DMS 273 treated with DMSO at 0.1 percent for 48 hours (cell line): Measurements from ENCODE around the gene CBARP.
A peak's percentile ranks its signal among the peaks of the same experiment; 100 is the strongest.
"Not testable (repeated sequence)": the region's sequence is repeated elsewhere in the genome, so short reads cannot be mapped to it uniquely, and the experiment has no call there.

ENCODE experiments used
- DNase-seq: peaks from one replicate; lab custom pipeline; 2025; lab: John Stamatoyannopoulos, UW

Gene CBARP

DNA sequence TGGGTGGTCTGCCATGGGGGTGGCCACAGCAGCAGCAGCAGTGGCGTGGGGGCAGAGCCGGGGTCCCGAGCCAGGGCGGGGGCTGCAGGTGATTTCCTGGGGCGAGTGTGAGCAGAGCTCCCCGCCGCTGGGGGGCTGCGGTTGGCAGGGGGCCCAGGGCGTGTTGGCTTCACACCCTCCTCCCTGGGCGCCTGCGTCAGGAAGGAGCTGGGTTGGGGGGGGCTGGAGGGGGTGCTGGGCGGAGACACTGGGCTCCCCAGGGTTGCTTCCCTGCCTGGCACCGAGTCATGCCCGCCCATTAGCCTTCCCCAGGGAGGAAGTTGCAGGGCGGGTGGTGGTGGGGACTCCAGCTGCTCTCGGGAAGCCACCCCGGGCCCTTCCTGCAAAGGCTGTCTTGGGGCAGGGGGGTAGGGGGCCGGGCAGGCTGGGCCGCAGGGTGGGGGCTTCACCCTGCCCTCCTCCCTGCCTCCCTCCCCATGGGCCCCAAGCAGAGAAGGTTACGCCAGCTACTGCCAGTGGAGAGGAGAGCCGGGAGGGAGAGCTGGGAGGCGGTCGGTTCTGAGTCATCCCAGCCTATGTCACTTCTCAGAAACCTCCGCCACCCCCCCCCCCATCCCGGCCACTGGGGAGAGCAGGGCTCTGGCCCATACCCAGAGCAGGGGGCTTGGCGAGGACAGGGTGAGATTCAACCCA, 15.2 kb upstream of the CBARP start:
- DNase-seq = no peak

GRCh38 chr19:1252221-1252820, 14.5 kb upstream of the CBARP start:
- no peak for DNase-seq

DNA sequence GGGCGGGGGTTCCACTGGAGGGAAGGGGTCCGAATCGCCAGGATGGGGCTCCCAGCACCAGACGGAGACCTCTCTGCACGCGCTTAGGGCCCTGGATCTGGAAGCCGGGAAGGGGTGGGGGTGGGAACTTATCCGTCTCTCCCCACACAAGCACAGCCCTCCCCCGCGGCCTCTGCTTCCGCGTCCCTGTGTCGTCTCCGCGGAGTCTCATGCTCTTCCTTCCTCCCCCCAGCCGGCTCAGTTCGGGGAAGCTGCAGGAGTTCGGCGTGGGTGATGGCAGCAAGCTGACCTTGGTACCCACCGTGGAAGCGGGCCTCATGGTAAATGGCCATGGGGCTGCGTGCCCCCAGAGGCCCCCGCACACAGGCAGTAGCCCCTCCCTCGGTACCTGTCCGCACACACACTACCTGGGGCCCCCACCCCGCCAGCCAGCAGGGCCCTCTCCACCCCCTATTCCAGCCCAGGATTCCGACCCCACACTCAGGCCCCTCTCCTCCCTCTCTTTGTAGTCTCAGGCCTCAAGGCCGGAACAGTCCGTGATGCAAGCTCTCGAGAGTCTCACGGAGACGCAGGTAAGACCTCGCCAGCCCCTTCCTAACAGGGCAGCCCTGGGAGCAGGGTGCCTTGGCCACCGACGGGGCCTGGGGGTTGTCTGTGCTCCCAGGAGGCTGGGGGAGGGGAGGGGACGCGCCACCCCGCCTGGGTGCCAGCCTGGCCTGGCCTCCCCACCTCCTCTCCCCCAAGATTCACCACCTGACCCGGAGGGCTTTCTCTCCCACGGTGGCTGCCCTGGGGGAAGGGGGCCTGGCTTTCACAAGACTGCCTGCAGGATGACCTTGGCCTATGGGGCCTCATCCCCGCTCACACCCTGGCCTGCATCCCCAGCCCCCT, 13.8 kb upstream of the CBARP start:
- DNase-seq = no peak

- no peak for DNase-seq
These were observed 12.8 kb upstream of the CBARP start for GRCh38 chr19:1250437-1251260.

GRCh38 chr19:1249990-1250436, 12.2 kb upstream of the CBARP start:
- DNase-seq = no peak

- peak; percentile 73 for DNase-seq
These were observed 11.6 kb upstream of the CBARP start for GRCh38 chr19:1249298-1249989.

DNA sequence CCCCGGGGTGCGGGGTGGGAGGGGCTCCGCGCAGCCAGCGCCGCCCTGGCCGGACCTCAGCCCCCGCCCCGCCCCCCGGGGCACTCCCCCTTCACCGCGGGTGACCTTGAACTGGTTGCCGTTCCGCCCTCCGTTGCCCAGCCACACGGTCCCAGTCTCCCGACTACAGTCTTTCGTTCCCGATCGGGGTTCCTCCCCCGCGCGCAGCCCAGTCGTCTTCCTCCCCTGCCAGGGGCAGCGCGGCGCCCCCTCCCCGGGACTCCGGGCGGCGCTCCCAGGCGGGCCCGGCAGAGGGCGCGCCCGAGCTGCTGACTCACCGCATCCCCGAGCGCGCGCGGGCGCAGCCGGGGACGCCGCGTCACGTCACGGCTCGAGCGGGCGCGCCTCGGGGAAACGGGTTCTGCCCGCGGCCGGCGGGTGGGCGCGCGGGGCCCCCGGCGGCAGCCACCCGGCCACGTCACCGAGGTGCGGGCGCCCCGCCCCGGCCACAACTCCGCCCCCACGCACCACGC, 11.0 kb upstream of the CBARP start:
- DNase-seq = peak; percentile 55

DNA sequence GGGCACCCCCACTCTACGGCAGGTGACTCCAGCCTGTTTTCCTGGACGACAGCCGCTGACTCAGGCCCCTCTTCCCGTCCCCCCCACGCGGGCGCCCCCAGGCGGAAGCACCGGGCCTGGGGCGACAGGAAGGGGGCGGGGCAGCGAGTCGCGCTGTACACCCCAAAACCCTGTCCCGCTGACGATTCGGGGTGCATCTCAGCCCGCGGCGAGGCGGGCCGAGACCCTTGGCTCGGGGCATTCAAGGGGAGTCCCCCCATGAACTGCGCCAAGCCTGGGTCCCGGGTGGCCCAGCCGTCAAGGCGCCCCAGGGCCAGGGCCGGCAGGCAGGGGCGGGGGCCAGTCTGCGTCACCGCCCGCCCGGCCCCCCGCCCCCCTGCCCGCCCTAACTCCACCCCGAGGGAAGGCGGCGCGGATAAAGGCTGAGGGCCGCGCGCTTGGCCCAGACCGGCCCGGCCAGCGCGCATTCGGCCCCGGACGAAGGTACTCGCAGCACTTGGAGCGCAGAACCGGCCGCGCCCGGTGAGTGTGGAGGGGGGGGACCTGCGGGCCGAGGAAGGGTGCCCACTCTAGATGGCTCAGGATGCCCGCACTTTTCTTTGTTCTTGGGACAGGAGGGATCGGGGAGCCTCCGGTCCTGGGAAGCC, 10.5 kb upstream of the CBARP start, which contains the start of gene MIDN:
TSS of gene MIDN (plus strand) at position 445 of the 647 bp plus-strand sequence. CDS start 1,714 bp downstream, outside the sequence.
- DNase-seq = peak; percentile 55

DNA sequence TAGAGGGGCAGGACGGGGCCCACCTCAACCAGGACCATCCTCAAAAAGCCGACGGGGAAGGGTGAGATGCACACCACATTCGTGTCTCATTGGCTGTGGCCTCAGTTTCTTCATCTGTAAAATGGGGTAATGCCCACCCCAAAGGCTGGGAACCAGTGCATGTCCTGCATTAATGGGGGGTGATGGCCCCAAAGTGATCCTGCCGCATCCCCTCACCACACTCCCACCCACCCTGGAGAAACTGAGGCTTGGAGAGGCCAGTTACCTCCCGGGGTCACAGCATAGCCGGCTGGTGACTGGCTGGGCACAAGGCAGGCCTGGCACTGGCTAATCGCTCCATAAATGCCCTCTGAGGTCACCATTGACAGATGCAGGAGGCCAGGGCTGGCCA, 9.9 kb upstream of the CBARP start:
- no peak for DNase-seq

DNA sequence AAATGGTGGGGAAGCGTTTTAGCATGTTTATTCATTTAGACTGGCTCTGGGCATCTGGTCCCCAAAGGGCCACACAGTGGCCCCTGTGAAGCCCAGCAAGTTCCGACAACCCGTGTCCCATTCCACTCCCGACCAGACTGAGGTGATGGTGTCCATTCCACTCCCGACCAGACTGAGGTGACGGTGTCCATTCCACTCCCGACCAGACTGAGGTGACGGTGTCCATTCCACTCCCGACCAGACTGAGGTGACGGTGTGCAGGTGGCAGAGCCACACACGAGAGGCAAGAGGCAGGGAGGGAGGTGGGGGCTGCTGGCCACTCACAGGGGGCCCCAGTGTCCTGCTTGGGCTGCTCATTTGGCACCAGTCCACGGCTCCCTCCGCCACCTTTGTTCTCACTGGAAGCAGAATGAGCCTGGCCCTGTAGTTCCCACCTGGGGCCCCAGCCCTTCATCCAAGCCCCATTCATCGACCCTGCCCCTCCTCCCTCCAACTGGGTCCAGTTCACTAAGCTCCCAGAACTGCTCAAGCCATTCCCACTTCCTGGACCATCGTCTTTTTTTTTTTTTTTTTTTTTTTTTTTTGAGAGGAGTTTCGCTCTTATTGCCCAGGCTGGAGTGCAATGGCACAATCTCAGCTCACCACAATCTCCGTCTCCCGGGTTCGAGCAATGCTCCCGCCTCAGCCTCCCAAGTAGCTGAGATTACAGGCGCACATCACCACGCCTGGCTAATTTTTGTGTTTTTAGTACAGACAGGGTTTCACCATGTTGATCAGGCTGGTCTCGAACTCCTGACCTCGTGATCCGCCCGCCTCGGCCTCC, 8.7 kb upstream of the CBARP start:
- DNase-seq = not testable (repeated sequence)

DNA sequence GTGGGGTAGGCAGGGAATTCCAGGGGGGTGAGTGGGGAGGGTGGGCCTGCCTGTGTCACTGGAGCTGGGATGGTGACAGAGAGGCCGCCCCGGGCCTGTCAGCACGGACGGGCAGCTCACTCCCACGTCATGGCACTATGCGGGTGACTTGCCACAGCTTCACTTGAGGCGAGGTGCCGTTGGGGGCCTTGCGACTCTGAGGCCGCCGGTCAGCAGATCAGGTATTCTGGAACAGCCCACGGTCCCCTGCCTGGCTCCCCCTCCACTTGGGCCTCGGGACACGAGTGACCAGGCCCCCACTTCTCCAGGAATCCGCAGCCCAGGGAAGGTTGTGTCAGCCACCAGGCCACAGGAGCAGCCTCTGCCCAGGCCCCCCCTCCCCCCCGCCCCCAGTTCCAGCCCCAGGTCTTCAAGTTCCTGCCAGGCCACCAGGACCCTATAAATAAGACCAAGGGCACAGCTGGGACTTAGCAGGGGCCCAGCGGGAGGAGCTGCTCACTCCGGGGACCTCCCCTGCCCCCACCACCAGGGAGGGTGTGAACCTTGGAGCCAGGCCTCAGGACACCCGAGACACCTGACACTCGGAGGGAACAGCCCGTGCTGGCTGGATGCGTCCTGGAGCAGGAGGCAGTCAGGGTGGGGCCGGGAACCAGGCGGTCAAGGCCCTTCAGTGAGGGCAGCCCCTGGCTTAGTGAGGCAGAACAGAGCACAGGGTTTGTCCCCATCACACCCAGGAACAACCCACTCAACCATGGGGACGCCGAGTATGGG, 7.9 kb upstream of the CBARP start:
- no peak for DNase-seq

DNA sequence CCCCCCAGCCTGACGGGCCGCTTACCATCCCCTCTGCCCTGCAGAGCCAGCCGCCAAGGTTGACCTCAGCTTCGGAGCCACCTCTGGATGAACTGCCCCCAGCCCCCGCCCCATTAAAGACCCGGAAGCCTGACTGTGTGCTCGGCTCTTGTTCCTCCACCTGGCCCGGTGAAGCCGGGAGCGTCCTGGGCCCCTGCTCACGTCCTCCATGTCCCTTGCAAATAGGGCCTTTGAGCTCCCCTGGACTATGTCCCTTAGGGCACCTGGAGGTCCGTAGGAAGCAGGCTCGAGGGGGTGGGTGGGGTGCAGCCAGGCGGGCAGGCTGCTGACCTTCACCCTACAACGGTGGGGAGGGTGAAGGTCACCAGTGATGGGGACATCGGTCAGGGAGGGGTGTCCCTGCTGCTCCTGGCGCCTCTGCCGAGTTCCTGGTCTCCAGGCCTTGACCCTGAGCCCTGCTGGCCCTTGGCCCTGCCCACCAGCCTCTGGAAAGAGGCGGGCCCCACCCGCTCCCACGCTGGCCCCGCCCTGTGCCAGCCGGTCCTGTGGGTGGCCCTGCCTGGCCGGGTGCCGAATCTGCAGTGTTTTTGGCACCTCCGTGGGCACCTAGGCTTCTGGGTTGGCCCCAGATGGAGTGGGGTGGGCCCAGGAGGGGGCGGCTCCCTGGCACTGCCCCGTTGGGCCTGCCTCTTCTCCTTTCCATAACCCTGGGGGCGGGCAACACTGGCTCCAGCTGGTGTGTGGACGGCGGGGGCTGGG, 7.1 kb upstream of the CBARP start:
- DNase-seq = no peak

GRCh38 chr19:1243768-1244692, 6.2 kb upstream of the CBARP start:
- DNase-seq = peak; percentile 61

DNA sequence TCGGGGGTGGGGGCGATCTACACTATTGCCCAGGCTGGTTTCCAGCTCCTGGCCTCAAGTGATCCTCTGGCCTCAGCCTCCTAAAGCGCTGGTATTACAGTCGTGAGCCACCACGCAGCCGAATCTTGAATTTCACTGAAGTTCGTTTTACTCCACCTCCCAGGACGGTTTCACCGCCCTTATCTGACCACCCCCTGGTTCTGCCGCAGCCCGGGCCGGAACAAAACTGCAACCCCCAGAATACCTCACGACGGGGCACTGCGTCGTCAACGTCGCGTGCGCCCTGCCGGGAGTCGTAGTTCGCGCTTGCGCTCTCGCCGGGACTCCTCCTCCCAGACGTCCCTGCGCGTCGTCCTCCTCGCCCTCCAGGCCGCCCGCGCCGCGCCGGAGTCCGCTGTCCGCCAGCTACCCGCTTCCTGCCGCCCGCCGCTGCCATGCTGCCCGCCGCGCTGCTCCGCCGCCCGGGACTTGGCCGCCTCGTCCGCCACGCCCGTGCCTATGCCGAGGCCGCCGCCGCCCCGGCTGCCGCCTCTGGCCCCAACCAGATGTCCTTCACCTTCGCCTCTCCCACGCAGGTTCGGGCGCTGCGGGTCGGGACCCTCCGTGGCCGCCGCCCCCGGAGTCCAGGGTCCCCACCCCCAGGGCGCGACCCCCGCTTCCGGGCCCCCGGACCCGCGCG, 3.8 kb upstream of the CBARP start, which contains the start of gene ATP5F1D:
TSS of gene ATP5F1D (plus strand) at position 335 of the 679 bp plus-strand sequence. CDS start at position 435, 100 bp downstream.
- peak; percentile 80 for DNase-seq

- DNase-seq = no peak
These were observed 3.1 kb upstream of the CBARP start for GRCh38 chr19:1240925-1241324.
